LNCAP (cell line): ENCODE data around the gene TNFRSF9.

Experiments
- CTCF ChIP-seq: fragments of 450-650 bp; IDR thresholded peaks from 2 replicates; pipeline ENCODE4 v1.5.1; 2017; ENCODE audit warnings: mild to moderate bottlenecking

Gene TNFRSF9

GRCh38 chr1:7921796-7922195, 18.8 kb downstream of the TNFRSF9 start:
- TF ChIP-seq CTCF = no peak

DNA sequence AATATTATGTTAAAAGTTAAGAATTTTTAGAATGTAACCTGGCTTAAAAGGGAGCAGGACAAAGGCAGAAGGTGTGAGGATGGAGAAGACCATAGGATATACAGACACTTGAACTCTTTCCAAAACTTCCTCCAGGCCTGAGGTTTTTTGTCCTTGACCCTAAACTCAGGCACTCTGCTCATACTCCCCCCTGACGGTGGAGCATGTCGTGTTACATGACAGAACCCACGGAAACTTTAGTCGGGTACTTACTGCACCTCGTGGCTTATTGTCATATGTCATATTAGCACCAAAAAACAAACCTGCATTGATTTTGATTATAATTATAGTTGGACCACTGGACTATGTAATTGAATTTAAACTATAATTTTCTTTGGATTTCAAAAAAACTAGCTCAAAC, 20.8 kb downstream of the TNFRSF9 start:
- TF ChIP-seq CTCF = no peak

GRCh38 chr1:7916501-7916830, 24.2 kb downstream of the TNFRSF9 start:
- no peak for TF ChIP-seq CTCF

DNA sequence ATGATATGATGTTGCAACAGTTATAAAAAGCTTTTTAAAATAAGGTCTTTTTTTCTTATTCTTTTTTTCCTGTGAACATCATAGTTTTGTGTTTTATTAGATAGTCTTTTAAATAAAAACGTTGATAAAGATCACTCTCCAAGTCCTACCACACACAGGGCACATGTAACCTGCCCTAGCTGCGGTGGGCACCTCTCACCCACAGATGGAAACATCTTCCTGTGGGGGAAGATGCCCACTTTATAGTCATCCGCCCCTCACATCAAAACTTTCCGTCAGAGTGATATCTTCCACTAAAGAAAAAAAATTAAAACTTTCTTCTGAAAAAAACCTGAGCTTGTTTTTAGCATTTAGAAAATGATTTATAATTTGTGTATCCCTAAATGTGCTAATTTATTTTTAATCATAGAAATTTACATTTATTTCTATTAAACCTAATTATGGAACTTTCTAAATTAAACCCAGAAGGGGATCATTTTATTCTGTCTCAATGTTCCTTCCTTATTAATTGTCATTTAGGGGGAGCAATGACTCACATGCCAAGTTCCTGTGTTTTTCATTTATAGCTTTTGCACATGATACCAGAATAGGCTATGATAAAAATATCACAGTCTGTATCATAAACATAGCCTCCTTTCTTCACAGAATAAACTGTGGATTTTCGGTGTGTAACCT, 24.7 kb downstream of the TNFRSF9 start:
- TF ChIP-seq CTCF = no peak

DNA sequence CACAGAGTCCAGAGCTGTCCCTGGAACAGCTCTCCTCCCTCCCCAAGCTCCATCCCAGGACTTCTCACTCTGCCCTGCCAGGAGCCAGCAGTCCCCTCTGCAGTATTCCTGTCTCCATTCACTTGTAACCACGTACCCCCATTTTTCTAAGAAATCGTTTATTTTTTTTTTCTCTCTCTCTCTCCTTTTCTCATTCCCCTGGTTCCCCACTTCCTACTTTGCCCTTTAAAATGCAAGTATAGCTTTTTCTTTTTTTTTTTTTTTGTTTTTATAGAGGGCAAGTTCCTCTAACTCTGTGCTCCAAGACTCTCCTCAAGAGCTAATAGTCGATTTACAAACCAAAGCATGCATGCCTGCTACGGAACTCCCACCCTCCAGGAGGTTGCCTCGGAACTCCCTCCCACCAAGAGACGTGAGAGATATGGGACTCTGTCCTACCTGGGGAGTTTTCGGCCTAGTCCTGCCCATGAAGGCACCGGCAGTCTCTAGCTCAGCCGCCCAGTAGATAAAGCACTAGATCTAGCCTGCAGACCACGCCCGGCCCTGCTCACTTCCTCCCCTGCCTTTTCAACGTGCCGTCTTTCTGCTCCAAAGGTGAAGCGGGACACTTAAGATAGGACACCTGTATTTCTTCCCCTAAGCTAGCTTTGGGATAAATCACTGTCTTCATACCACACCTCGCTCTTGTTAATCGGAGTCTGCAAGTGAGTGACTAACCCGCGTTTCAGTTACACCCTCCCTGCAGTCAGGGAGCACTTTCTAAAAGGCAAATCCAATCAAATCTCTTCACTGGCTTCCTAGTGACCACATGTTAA, 27.7 kb downstream of the TNFRSF9 start:
- no peak for TF ChIP-seq CTCF

DNA sequence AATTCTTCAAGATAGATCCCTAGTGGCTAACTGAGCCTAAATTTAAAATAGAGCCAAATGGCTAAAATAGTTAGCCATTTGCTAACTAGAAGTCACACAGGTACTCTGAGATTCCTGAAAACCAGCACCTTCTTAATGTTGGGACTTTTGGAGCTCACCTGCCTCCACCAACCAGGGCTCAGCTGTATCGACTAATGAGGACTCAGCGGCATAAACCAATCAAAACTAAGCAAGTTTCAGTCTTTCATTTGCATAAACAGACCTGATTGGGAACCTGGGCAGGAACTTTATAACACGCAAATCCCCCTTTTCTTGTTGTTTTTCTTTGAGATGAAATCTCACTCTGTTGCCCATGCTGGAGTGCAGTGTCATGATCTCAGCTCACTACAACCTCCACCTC, 28.5 kb downstream of the TNFRSF9 start:
- TF ChIP-seq CTCF = no peak

DNA sequence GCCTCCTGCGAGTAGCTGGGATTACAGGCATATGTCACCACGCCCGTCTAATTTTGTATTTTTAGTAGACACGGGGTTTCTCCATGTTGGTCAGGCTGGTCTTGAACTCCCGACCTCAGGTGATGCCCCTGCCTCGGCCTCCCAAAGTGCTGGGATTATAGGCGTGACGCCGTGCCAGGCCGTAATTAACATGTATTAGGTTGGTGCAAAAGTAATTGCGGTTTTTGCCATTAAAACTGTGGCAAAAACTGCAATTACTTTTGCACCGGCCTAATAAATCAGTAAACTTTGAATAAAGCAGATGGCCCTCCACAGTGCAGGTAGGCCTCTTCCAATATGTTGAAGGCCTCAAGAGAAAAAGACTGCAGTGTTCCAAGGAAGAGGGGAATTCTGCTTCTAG, 35.4 kb downstream of the TNFRSF9 start:
- no peak for TF ChIP-seq CTCF
